ENCODE results near the gene DNM3. TPM values are rescaled to one million over a fixed set of nuclear protein-coding genes. Genes with fewer than 3 reads are reported as not detected.

DNM3 gene
- polyA plus RNA-seq, 1 donor (not counting 4 experiments of a cell fraction or from before 2014, with no cell fraction given), result 2.0 TPM

GRCh38 chr1:172245788-172246187 is 404.5 kb downstream of the DNM3 start:
- TF ChIP-seq EZH2 (IDR thresholded peaks at IDR 0.05; ENCODE audit: low read length), result no peak
- TF ChIP-seq CTCF (optimal IDR thresholded peaks at IDR 0.05 in 1 of 3, IDR thresholded peaks at IDR 0.05 in 1 of 3, conservative IDR thresholded peaks at IDR 0.05 in 1 of 3; ENCODE audit: extremely low read depth in 1 of 3, insufficient read depth in 2 of 3, low read length in 3 of 3), result no peak
- Histone ChIP-seq H3K4me2 (ENCODE audit: control insufficient read depth, extremely low read depth, insufficient read depth, low read depth, low read length) (no peak overlapping the region), H3K9me1 (ENCODE audit: control insufficient read depth, extremely low read depth, insufficient read depth, low read length) (no peaks in the 10 kb centered on the region), H3K27ac (ENCODE audit: control insufficient read depth, insufficient read depth, low read length) (no peak overlapping the region), H3K9me3 (ENCODE audit: control insufficient read depth, low read depth, low read length) (no peaks in the 10 kb centered on the region), H3K4me3 (ENCODE audit: control insufficient read depth in 2 of 3, extremely low read depth in 1 of 3, insufficient read depth in 2 of 3, low read depth in 1 of 3, low read length in 3 of 3) (no peak overlapping the region), H3K36me3 (ENCODE audit: control insufficient read depth in 2 of 2, extremely low read depth in 1 of 2, insufficient read depth in 2 of 2, low read length in 2 of 2) (no peaks in the 10 kb centered on the region), H3K9ac (ENCODE audit: control insufficient read depth, extremely low read depth, insufficient read depth, low read length) (no peak overlapping the region), H3K4me1 (ENCODE audit: control insufficient read depth, extremely low read depth, insufficient read depth, low read length) (no peaks in the 10 kb centered on the region), H4K20me1 (ENCODE audit: control insufficient read depth, extremely low read depth, insufficient read depth, low read length) (no peaks in the 10 kb centered on the region), H3K27me3 (ENCODE audit: control insufficient read depth, extremely low read depth, insufficient read depth, low read length) (no peaks in the 10 kb centered on the region), H3K79me2 (ENCODE audit: control insufficient read depth, insufficient read depth, low read length) (no peaks in the 10 kb centered on the region), H2AFZ (ENCODE audit: control insufficient read depth, low read length) (no peak overlapping the region)
- DNase-seq (ENCODE audit: low read depth, low spot score), result no peak
- dilution Hi-C loops (cut with MboI; ENCODE audit: extremely low pct_ligation_motif_present, low sequenced_read_pairs), result no loop called here
- FAIRE-seq, result no peak

- Histone ChIP-seq H3K9me3 (ENCODE audit: control insufficient read depth, low read depth, low read length) (no peaks in the 10 kb centered on the region), H3K27ac (ENCODE audit: control insufficient read depth, insufficient read depth, low read length) (no peak overlapping the region), H3K4me2 (ENCODE audit: control insufficient read depth, extremely low read depth, insufficient read depth, low read depth, low read length) (no peak overlapping the region), H3K4me1 (ENCODE audit: control insufficient read depth, extremely low read depth, insufficient read depth, low read length) (no peaks in the 10 kb centered on the region), H3K79me2 (ENCODE audit: control insufficient read depth, insufficient read depth, low read length) (no peaks in the 10 kb centered on the region), H3K4me3 (ENCODE audit: control insufficient read depth in 2 of 3, extremely low read depth in 1 of 3, insufficient read depth in 2 of 3, low read depth in 1 of 3, low read length in 3 of 3) (no peak overlapping the region), H3K27me3 (ENCODE audit: control insufficient read depth, extremely low read depth, insufficient read depth, low read length) (no peaks in the 10 kb centered on the region), H3K36me3 (ENCODE audit: control insufficient read depth in 2 of 2, extremely low read depth in 1 of 2, insufficient read depth in 2 of 2, low read length in 2 of 2) (no peaks in the 10 kb centered on the region), H3K9me1 (ENCODE audit: control insufficient read depth, extremely low read depth, insufficient read depth, low read length) (no peaks in the 10 kb centered on the region), H2AFZ (ENCODE audit: control insufficient read depth, low read length) (no peak overlapping the region), H4K20me1 (ENCODE audit: control insufficient read depth, extremely low read depth, insufficient read depth, low read length) (no peaks in the 10 kb centered on the region), H3K9ac (ENCODE audit: control insufficient read depth, extremely low read depth, insufficient read depth, low read length) (no peak overlapping the region)
- DNase-seq (ENCODE audit: low read depth, low spot score), result no peak
- no peak for FAIRE-seq
- dilution Hi-C loops (cut with MboI; ENCODE audit: extremely low pct_ligation_motif_present, low sequenced_read_pairs), result no loop called here
- no peak for TF ChIP-seq EZH2 (IDR thresholded peaks at IDR 0.05; ENCODE audit: low read length)
- no peak for TF ChIP-seq CTCF (optimal IDR thresholded peaks at IDR 0.05 in 1 of 3, IDR thresholded peaks at IDR 0.05 in 1 of 3, conservative IDR thresholded peaks at IDR 0.05 in 1 of 3; ENCODE audit: extremely low read depth in 1 of 3, insufficient read depth in 2 of 3, low read length in 3 of 3)
Measured at GRCh38 chr1:172246521-172247390, 405.5 kb downstream of the DNM3 start.
